ENCODE data around the gene ATF4.
"Not testable (repeated sequence)": the region's sequence is repeated elsewhere in the genome, so short reads cannot be mapped to it uniquely, and the experiment has no call there.

The ATF4 gene

DNA sequence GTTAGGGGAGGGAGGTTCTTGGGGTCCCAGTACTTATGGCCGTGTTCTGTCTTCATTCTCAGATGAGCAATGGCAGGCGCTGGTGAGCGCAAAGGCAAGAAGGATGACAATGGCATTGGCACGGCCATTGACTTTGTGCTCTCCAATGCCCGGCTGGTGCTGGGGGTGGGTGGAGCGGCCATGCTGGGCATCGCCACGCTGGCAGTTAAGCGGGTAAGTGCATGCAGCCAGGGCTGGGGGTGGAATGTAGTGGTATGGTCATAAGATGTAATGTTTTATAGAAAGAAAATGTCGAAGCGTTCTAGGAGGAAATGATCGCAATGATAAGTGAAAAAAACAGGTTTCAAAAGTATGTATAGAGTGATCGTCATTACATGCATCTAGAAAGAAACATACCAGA is 9.1 kb upstream of the ATF4 start:
- DNase-seq (ENCODE audit: low read depth), result no peak

DNA sequence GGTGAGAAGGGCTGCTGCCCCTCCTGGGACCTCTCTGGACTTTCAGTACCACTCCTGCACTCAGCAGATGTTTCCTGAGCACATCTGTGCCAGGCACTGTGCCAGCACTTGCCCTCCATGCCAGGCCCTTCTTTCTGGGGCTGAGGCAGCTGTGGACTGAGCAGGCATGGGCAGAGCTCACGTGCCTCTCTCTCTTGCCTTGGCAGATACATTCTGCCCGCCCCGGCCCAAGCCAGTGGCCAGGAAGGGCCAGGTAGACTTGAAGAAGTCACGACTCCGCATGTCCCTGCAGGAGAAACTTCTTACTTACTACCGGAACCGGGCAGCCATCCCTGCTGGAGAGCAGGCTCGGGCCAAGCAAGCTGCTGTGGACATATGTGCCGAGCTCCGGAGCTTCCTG is 8.3 kb upstream of the ATF4 start:
- DNase-seq (ENCODE audit: low read depth), result no peak

DNA sequence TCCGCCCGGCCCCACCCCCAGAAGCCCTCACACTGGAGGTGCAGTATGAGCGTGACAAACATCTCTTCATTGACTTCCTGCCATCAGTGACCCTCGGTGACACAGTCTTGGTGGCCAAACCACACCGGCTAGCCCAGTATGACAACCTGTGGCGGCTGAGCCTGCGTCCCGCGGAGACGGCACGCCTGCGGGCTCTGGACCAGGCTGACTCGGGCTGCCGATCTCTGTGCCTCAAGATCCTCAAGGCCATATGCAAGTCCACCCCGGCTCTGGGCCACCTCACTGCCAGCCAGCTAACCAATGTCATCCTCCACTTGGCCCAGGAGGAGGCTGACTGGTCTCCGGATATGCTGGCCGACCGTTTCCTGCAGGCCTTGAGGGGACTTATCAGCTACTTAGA is 6.6 kb upstream of the ATF4 start:
- DNase-seq (ENCODE audit: low read depth), result no peak

DNA sequence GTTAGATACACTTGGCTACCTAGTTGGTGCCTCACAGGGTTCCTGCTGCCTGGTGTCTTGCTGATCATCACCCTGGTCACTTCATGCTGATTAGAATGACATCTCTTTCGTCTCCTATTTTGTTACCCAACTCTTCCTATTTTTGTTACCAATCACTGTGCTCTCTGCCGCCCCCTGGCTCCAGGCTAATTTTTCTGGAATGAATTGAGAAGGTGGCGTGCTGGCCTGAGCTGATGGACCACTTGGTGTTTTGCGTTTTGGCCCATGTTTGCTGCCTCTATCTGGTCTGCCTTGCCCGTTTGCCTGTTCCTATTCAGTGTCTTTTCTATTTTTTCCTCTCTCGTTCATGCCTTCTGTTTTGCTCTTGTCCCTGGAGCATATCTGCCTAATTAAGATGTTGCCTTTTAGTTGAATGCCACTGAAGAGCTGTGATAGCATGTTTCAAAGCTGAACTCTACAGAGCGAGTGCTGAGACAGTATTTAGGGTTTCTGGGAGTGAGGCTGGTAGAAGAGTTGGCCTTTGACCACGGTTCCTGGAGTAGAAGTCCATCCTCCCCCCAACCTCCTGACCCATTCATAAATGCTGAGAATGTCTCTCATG is 5.9 kb upstream of the ATF4 start:
- no peak for DNase-seq (ENCODE audit: low read depth)

DNA sequence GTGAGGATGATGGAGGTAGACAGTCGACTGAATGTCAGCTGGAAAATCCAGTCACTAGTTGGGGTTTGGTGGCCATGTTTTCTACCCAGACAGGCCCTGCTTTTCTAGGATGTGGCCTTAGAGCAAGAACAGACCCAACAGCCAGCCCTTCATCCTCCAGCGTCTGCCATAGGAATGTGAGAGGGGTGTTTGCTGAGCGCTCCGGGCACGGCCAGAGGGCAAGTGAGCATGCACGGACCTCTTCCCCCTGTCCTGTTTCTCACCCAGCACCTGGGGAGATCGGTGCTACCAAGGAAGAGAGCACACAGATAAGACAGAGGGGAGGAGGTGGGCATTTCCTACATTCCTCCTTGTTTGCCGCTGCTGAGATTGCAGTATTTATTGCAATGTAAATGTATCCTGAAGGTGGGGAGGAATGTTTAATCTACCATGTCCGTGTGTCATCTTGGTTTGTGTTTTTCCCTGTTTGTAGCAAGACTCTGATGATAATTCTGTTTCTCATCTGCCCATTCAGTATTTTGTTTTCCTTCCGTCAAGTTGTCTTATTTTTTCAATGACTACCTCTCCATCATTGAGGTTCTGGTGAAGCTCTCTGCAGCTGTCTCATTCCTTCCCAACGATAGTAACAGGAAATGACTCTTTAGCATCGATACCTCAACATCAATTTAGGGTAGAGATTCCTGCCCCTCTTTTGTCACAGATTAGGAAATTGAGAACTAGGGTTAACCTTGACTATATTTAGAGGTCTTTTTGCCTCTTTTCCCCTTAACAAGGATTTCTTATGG is 4.9 kb upstream of the ATF4 start:
- DNase-seq (ENCODE audit: low read depth), result no peak

DNA sequence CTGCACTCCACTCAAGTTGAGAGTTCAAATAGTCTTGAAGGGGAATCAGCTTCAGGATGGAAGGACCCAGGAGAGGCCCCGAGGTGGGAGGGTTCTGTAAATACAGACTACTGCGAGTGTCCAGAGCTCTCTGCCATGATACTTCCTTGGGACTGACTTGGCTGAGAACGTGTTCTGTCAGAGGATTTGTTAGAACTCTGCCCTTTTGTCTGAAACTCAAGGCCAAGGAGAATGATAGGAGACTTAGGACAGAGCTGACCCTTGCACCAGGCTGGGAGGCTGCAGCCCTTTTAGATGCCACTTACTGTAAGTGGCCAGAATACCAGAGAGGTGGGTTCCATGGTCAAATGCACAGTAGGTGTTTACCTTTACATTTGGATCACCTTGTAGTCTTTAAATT is 2.9 kb upstream of the ATF4 start:
- DNase-seq (ENCODE audit: low read depth), result no peak

DNA sequence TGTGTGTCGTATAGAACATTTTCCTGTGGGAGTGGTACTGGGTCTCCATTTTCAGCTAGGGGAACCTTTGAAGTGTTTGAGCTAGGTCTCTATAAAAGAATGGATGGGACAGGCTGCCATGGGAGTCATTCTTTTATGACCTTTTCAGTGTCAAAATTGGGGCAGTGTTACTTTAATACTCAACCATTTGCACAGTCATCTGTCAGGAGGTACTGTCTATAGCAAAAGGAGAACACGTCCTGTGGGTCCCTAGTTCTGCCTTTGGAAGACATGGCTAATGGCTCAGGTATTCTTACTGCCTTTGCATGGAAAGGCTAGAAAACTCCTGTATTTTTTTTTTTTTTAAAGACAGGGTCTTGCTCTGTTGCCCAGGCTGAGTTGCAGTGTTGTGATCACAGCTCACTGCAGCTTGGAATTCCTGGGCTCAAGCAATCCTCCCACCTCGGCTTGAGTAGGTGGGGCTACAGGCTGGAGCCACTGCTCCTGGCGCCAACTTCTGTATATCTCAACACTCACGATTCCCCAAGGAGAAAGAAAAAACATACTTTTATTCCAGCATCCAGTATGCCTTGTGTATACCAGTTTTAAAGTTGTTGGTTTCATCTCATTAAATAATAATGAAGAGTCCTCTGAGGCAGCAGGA is 2.1 kb upstream of the ATF4 start:
- DNase-seq (ENCODE audit: low read depth), result no peak

DNA sequence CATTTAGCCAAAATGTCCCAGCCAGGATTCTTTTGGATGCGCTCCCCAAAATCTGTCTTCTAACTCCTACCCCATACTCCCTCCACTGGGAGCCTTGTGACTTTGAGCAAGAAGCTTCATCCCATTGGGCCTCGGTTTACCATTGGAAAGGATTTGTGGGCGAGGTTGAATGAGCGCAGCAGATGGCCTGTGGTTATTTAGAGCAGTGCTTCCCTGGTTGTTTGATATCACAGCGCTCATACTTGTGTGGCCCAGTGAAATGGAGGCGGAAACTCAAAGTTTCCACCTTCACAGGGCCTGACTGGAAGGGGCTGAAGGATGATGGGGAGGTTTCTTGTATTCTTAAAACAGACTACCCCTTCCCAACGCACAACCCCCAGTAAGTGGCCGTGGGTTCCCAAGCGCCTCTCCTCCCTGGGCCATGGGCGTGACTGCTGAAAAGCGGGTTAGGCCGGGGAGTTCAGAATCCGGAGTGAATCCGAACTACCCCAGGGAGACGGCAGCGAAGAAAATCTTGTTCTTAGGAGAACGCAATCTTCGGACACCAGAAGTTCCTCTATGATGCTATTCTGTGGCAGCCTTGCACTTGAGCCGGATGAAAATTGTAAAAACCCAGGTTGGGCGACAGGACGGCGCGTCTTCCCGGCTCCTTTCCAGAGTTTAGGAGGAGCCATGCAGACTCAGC is 1.2 kb upstream of the ATF4 start:
- DNase-seq (ENCODE audit: low read depth), result no peak

DNA sequence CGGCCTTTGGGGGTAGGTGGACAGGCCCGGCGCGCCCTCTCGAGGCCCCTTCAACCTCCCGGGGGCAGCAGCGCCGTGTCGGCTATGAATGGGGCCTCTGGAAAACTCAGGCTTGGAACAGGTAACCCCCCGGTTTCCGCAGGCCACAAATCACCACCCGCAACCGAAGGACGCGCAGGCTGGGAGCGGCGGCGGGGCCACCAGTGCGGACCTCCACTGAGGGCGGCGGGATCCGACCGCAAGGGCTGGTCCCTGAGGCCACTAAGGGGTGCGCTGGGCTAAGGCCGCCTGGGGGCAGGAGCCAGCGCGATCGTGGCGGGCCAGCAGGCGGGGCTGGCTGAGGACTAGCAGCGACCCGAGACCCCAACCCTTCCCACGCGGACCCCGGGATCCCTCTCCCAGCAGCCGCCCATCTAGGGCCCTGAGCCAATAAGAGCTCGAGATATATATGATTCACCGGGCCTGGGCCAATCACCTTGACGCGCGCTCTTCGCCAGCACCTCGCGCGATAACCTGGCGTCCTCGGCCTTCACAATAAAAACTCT is 609 bp upstream of the ATF4 start:
- peak; percentile 91 for DNase-seq (ENCODE audit: low read depth)

DNA sequence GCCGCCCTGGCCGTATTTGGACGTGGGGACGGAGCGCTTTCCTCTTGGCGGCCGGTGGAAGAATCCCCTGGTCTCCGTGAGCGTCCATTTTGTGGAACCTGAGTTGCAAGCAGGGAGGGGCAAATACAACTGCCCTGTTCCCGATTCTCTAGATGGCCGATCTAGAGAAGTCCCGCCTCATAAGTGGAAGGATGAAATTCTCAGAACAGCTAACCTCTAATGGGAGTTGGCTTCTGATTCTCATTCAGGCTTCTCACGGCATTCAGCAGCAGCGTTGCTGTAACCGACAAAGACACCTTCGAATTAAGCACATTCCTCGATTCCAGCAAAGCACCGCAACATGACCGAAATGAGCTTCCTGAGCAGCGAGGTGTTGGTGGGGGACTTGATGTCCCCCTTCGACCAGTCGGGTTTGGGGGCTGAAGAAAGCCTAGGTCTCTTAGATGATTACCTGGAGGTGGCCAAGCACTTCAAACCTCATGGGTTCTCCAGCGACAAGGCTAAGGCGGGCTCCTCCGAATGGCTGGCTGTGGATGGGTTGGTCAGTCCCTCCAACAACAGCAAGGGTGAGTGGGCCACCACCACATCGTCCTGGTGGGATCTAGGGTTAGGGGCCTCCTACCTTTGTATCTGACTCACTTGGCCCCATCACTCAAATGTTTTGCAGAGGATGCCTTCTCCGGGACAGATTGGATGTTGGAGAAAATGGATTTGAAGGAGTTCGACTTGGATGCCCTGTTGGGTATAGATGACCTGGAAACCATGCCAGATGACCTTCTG is 934 bp downstream of the ATF4 start:
- not testable (repeated sequence) for DNase-seq (ENCODE audit: low read depth)

DNA sequence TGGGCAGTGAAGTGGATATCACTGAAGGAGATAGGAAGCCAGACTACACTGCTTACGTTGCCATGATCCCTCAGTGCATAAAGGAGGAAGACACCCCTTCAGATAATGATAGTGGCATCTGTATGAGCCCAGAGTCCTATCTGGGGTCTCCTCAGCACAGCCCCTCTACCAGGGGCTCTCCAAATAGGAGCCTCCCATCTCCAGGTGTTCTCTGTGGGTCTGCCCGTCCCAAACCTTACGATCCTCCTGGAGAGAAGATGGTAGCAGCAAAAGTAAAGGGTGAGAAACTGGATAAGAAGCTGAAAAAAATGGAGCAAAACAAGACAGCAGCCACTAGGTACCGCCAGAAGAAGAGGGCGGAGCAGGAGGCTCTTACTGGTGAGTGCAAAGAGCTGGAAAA is 1.7 kb downstream of the ATF4 start:
- DNase-seq (ENCODE audit: low read depth), result not testable (repeated sequence)

DNA sequence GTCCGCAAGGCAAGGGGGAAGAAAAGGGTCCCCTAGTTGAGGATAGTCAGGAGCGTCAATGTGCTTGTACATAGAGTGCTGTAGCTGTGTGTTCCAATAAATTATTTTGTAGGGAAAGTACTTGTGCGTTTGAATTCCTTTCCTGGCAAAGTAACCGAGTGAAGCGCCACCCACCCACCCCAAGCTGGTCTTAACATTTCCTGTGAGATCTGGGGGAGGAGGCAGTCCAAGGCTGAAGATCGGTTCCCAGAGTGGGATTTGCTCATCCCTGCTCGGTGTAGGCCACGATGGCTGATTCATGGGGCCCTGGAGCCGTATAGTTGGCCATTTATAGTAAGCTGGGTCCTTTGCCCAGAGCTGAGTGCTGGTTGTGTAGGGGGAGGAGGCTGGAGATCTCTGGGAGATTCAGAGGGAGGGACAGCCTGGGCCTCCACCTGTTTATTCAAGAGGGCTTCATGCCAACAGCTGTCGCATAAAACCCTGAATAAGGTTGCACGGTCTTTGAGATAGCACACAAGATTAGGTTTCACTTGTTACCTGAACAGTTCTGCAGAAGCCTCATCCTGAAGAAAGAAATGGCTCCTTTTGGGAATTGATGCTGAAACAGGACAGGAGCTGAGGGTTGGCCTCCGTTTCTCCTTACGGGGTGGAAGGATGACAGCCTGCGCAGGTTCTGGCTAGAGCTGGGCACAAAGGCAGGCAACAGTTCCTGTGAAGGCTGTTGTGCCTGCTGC is 2.4 kb downstream of the ATF4 start:
- no peak for DNase-seq (ENCODE audit: low read depth)

DNA sequence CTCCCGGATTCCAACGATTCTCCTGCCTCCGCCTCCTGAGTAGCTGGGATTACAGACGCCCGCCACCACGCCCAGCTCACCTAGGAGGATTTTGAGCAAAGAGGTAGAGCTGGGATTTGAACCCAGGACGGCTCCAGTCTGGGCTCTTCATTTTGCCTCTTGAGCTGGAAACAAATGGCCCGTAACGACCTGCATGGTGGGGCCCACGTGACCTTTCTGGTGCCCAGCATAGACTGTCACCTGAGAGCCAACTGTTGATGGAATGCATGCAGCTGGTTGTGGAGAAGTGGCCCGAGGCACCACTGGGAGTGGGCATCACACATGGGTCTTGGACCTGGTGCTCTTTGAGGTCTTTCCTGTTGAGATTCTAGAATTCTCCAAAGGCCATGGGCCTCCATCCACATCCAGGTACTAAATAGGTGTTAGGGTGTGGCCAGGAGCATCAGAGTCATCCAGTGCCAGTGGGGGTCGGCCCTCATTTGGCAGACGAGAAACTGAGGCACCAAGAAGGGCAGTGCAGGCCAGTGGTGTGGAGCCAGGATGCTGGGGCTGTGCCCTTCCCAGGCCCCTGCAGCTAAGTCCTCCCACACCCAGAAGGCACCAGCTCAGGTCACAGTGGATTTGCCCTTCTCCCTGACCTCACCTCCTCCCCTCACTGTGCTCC is 3.9 kb downstream of the ATF4 start:
- DNase-seq (ENCODE audit: low read depth), result no peak

DNA sequence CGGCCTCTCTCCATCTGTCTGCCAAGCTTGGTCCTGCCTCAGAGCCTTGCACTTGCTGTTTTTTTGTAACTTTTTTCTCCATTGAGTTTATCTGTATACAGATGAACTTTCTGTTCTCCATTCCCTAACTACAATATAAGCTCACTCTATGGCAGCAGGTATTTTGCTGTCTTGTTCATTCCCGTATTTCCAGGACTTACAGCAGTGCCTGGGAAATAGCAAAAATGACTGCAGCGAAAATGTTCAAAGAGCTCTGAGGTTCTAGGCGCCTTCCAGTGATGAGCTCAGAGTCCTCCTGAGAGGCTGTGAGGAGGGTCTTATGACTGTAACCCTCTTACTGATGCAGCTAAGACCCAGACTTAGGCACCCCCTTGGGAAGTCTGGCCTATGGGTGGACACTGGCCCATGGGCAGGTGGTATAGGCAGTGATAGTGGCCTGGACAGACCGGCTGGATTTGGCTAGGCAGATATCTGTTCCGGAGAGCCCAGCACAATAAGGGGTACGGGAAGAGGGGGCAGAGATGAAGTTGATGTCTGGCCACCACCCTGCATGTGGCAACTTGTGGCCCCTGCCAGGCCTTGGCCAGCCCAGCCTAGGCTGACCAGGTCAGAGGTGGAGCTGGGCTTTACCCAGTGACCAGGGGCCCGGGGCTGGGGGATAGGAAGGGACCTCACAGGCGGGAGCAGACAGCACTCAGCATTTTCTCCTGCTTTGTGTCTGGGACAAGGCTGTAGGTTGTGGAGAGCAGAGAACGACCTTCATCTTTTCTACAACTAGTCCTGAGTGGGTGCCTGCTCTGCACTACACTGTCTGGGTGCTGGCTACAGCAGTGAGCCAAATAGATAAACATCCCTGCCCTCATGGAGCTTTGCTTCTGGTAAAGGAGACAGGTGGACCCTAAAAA is 4.6 kb downstream of the ATF4 start:
- DNase-seq (ENCODE audit: low read depth), result no peak

DNA sequence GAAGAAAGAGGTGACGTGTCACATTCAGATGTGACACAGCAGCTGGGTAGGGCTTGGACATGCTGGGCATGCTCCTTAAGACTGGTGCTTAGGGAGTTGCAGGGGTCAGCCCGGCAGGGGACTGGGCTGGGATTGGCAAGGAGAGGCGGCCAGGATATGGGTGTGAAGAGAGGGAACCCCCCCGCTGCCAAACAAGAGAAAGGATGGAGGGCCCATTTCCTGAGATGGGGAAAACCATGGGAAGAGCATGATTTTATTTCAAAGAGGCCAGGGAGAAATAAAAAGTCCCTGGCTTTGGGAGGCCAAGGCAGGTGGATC is 5.3 kb downstream of the ATF4 start:
- DNase-seq (ENCODE audit: low read depth), result no peak

DNA sequence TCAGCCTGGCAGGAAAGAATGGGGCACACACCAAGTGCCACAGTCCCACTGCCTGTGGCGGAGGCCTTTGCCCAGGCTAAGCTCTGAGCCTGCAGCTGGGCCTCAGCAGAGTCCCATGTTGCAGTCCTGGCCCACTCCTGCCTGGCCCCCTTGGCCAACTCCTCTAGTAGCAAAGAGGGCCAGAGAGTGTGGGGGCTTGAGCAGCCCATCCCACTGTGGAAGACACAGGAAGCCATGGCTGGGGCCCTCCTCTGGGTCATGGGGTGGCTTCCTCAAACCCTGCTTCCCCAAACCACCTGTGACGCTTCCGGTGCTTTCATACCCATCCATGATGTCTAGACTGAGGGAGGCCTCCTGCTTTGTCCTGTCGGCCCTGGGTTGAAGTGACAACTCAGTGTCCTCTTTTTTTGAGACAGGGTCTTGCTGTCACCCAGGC is 6.4 kb downstream of the ATF4 start:
- DNase-seq (ENCODE audit: low read depth), result no peak

DNA sequence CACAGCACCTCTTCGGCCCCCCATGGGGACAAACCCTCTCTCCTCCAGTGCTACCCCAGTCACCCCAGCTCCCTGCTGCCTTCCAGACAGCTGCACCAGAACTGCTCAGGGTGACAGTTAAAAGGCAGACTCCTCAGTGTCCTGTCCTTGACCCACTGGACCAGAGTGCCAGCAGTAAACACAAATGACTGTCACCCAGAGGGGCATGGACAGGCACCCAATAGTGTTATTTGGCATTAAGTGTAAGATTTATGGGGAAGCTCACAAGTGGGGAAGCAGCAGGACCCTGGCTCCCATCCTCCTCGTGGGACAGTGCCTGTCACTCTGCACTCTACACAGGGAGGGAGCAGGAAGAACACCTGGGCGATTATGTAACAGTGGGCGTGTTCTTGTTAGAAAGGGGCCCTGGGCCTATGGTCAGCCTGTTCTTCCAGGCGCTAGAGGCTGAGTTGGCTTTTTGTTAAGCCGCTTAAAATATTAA is 7.2 kb downstream of the ATF4 start:
- DNase-seq (ENCODE audit: low read depth), result no peak

DNA sequence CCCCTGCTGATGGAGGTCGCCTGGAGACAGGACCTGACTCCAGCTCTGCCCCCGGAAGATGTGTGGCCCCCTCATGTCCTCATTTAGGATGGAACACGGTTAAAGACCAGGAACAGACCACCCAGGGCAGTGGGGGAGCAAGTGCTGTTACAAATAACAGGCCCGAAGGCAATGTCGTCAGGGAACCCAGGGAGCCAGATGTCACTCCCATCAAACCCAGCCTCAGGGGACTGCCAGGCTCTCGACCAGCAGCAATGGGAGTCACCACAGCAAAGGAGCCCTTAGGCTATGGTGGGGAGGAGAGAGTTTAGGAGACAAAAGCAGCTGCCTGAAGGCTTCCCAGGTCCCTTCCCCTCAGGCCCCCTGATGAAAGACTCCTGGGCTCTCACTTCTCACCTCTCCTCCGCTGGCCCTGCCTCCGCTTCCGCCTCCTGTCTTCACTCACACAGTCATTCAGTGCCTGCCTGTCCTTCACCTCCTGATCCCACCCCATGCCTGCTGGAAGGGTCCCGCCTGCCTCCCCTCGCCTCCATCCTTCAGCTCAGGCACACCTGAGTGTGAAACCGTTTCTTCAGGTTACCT is 7.8 kb downstream of the ATF4 start:
- no peak for DNase-seq (ENCODE audit: low read depth)

Measured in stimulated activated CD8-positive, alpha-beta memory T cell treated with anti-CD3 and anti-CD28 coated beads, Interleukin-12 subunit alpha, Interleukin-12 subunit beta, amount 100 ng/mL, for 4 hours (primary cell).